CD14-positive monocyte (primary cell): ENCODE data around the gene TMEM239. TPM values are rescaled to one million over a fixed set of nuclear protein-coding genes. Genes with fewer than 3 reads are reported as not detected.

Experiments
- DNase-seq, 3 donors: peaks; one replicate each; pipeline ENCODE4 v3.0.0-alpha.2; 2011 to 2022
- H2AFZ ChIP-seq: 2 replicates; pipeline ENCODE4 v1.6.0; 2012; ENCODE audit warnings: mild to moderate bottlenecking, low read depth, low read length, inconsistent platforms; ENCODE audit not compliant: insufficient read depth, poor library complexity, severe bottlenecking
- H3K27ac ChIP-seq, 2 donors: 1 replicate in 1 of 2; 2 replicates in 1 of 2; pipeline ENCODE4 v1.5.1; 2012 to 2013; ENCODE audit warnings: low read length in 2 of 2, control low read depth in 1 of 2, inconsistent platforms in 1 of 2, low read depth in 1 of 2, mild to moderate bottlenecking in 1 of 2
- H3K27me3 ChIP-seq, 2 donors: one replicate each; pipeline versions ENCODE4 v1.6.0 to v1.6.1; 2011 to 2013; ENCODE audit warnings: low read length in 2 of 2; ENCODE audit not compliant: control insufficient read depth in 2 of 2, insufficient read depth in 2 of 2
- H3K36me3 ChIP-seq, 2 donors: replicated peaks in 1 of 2; 1 replicate in 1 of 2; 2 replicates in 1 of 2; pipeline versions ENCODE4 v1.5.1 to v1.6.1; 2012 to 2013; ENCODE audit warnings: low read length in 2 of 2, control low read depth in 1 of 2, inconsistent platforms in 1 of 2, mild to moderate bottlenecking in 1 of 2; ENCODE audit not compliant: insufficient read depth in 2 of 2, control insufficient read depth in 1 of 2
- H3K4me1 ChIP-seq, 2 donors: 1 replicate in 1 of 2; 2 replicates in 1 of 2; pipeline versions ENCODE4 v1.5.1 to v1.6.1; 2012 to 2013; ENCODE audit warnings: low read length in 2 of 2, control low read depth in 1 of 2, inconsistent platforms in 1 of 2, mild to moderate bottlenecking in 1 of 2, moderate library complexity in 1 of 2; ENCODE audit not compliant: insufficient read depth in 2 of 2, control insufficient read depth in 1 of 2
- H3K4me2 ChIP-seq: replicated peaks from 2 replicates; pipeline ENCODE3; 2012; ENCODE audit warnings: low read length, moderate library complexity, mild to moderate bottlenecking; ENCODE audit not compliant: poor library complexity, severe bottlenecking; ENCODE audit errors: extremely low read depth
- H3K4me3 ChIP-seq, 3 experiments: fragments of 200-600 bp in 1 of 3; sonication (generic) in 1 of 3; replicated peaks in 1 of 3; 1 replicate in 2 of 3; 2 replicates in 1 of 3; pipeline ENCODE4 v1.5.1; 2011 to 2013; ENCODE audit warnings: low read length in 3 of 3, mild to moderate bottlenecking in 3 of 3, control low read depth in 2 of 3, low read depth in 2 of 3, inconsistent platforms in 1 of 3, moderate library complexity in 1 of 3
- H3K79me2 ChIP-seq: 2 replicates; pipeline ENCODE4 v1.6.0; 2012; ENCODE audit warnings: mild to moderate bottlenecking, control low read depth, inconsistent platforms, low read length, moderate library complexity; ENCODE audit not compliant: insufficient read depth
- H3K9ac ChIP-seq: 2 replicates; pipeline ENCODE4 v1.6.0; 2017; ENCODE audit warnings: low read length, mild to moderate bottlenecking; ENCODE audit not compliant: insufficient read depth, poor library complexity, severe bottlenecking
- H3K9me3 ChIP-seq, 2 donors: replicated peaks in 1 of 2; 1 replicate in 1 of 2; 2 replicates in 1 of 2; pipeline versions ENCODE4 v1.5.1 to v1.6.1; 2012 to 2013; ENCODE audit warnings: low read length in 2 of 2, control low read depth in 1 of 2; ENCODE audit not compliant: control insufficient read depth in 1 of 2, insufficient read depth in 1 of 2
- H4K20me1 ChIP-seq: 2 replicates; pipeline ENCODE4 v1.6.0; 2012; ENCODE audit warnings: mild to moderate bottlenecking, low read length, control low read depth, moderate library complexity; ENCODE audit not compliant: insufficient read depth
- H3K27ac Mint-ChIP-seq, 7 donors: one replicate each; pipeline ENCODE4 v1.8.0; 2020; ENCODE audit warnings: mild to moderate bottlenecking in 7 of 7, mixed read lengths in 7 of 7, moderate library complexity in 6 of 7, inconsistent platforms in 2 of 7
- H3K27me3 Mint-ChIP-seq, 3 donors: one replicate each; pipeline ENCODE4 v1.8.0; 2021 to 2022; ENCODE audit warnings: low read depth in 3 of 3, mild to moderate bottlenecking in 3 of 3, mixed read lengths in 3 of 3, moderate library complexity in 3 of 3, inconsistent platforms in 1 of 3
- H3K36me3 Mint-ChIP-seq, 2 donors: one replicate each; pipeline ENCODE4 v1.8.0; 2020; ENCODE audit warnings: mixed read lengths in 2 of 2, inconsistent platforms in 1 of 2, mild to moderate bottlenecking in 1 of 2
- H3K4me1 Mint-ChIP-seq: one replicate; pipeline ENCODE4 v1.8.0; 2020; ENCODE audit warnings: mild to moderate bottlenecking, mixed read lengths
- H3K4me3 Mint-ChIP-seq, 2 donors: one replicate each; pipeline ENCODE4 v1.8.0; 2020; ENCODE audit warnings: mild to moderate bottlenecking in 2 of 2, mixed read lengths in 2 of 2, moderate library complexity in 1 of 2
- H3K9me3 Mint-ChIP-seq, 7 donors: one replicate each; pipeline ENCODE4 v1.8.0; 2020 to 2022; ENCODE audit warnings: mixed read lengths in 7 of 7, mild to moderate bottlenecking in 6 of 7, moderate library complexity in 6 of 7, inconsistent platforms in 2 of 7
- WGBS: methylation state at CpG from one replicate; pipeline ENCODE4 v1.1.5; 2013; ENCODE audit warnings: missing lambda C conversion rate; ENCODE audit not compliant: insufficient coverage; 5-methylcytosine and 5-hydroxymethylcytosine counted together
- intact Hi-C, 2 donors: fragments of 100-400 bp; cut with micrococcal nuclease; formaldehyde crosslinking; loops; one replicate each; pipeline versions ENCODE4 v1.15.0 to v1.15.1; 2023
- polyA plus RNA-seq, 3 donors: library from polyadenylated mRNA; depleted of rRNA in 1 of 3; unstranded in 2 of 3; stranded (reverse) in 1 of 3; fragments of 300-500 nt in 2 of 3; fragments of >200 nt in 1 of 3; fragmentation: Illumina TruSeq in 2 of 3; gene quantifications; 1 replicate in 2 of 3; 2 replicates in 1 of 3; pipeline ENCODE4 v1.2.3, GENCODE V29; 2012 to 2021
- TF ChIP-seq, protein P1 (sequence below): fragments of 200-600 bp; IDR thresholded peaks from one replicate; pipeline ENCODE4 v1.8.0; 2022; ENCODE audit warnings: antibody characterized with exemption, mild to moderate bottlenecking

Gene TMEM239
- polyA plus RNA-seq, 3 donors: not detected

DNA sequence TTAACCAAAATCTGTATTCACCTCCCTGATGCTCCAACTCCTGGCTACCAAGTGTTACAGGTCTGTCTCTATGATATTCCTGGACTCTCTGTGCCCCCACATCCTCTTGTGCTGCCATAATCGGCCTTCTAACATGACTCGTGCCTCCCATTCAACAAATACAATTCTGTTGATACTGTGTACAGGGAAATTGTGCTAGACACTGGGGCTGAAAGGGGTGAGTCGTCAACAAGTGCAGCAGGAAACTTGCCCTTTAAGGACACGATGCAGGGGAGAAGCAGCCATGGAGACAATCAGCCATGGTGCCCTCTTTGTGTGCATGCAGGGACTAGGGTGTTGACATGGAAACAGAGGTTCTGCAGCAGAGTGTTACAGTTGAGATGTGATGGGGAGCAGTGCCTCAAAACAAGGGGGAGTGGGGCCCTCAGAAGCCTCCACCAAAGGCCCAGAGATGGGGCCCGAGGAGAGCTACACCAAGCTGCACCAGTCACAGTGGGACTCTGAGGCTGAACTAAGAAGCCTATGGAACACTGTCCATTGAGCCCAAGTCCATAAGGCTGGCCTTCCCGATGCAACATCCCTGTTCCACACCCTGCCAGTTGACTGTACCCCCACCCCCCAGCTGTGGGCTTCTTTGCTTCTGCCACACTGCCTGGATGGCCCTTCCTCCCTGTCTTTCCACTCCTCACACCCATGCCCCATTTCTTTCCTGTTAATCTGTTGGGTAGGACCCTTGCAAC is 21.2 kb downstream of the TMEM239 start:
- H3K4me3 ChIP-seq: no peak overlapping the region
- no peaks in the 10 kb centered on the region for H3K9me3 Mint-ChIP-seq
- H4K20me1 ChIP-seq: no peaks in the 10 kb centered on the region
- H3K27ac Mint-ChIP-seq: no peak overlapping the region
- peaks cover 27% of the 10 kb centered on the region for H3K4me1 Mint-ChIP-seq
- intact Hi-C loops: no loop called here
- DNase-seq: no peak
- H3K9me3 ChIP-seq: no peaks in the 10 kb centered on the region
- H3K36me3 ChIP-seq: peaks cover 0 to 20% of the 10 kb centered on the region in 2 donors
- peaks cover 21 to 31% of the 10 kb centered on the region in 2 donors for H3K4me1 ChIP-seq
- peaks cover 16% of the 10 kb centered on the region for H3K79me2 ChIP-seq
- no peak overlapping the region for H2AFZ ChIP-seq
- H3K27me3 Mint-ChIP-seq: peaks cover 0 to 4% (median 3%) of the 10 kb centered on the region in 3 donors
- no peak overlapping the region for H3K4me2 ChIP-seq
- 94% methylated on average over 4 of the region's 6 CpGs for WGBS
- peaks cover 17 to 28% of the 10 kb centered on the region in 2 donors for H3K36me3 Mint-ChIP-seq
- H3K4me3 Mint-ChIP-seq: no peak overlapping the region
- no peak overlapping the region for H3K27ac ChIP-seq
- H3K27me3 ChIP-seq: no peaks in the 10 kb centered on the region
- TF ChIP-seq, protein P1, sequence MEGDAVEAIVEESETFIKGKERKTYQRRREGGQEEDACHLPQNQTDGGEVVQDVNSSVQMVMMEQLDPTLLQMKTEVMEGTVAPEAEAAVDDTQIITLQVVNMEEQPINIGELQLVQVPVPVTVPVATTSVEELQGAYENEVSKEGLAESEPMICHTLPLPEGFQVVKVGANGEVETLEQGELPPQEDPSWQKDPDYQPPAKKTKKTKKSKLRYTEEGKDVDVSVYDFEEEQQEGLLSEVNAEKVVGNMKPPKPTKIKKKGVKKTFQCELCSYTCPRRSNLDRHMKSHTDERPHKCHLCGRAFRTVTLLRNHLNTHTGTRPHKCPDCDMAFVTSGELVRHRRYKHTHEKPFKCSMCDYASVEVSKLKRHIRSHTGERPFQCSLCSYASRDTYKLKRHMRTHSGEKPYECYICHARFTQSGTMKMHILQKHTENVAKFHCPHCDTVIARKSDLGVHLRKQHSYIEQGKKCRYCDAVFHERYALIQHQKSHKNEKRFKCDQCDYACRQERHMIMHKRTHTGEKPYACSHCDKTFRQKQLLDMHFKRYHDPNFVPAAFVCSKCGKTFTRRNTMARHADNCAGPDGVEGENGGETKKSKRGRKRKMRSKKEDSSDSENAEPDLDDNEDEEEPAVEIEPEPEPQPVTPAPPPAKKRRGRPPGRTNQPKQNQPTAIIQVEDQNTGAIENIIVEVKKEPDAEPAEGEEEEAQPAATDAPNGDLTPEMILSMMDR: no peak
- no peak overlapping the region for H3K9ac ChIP-seq

DNA sequence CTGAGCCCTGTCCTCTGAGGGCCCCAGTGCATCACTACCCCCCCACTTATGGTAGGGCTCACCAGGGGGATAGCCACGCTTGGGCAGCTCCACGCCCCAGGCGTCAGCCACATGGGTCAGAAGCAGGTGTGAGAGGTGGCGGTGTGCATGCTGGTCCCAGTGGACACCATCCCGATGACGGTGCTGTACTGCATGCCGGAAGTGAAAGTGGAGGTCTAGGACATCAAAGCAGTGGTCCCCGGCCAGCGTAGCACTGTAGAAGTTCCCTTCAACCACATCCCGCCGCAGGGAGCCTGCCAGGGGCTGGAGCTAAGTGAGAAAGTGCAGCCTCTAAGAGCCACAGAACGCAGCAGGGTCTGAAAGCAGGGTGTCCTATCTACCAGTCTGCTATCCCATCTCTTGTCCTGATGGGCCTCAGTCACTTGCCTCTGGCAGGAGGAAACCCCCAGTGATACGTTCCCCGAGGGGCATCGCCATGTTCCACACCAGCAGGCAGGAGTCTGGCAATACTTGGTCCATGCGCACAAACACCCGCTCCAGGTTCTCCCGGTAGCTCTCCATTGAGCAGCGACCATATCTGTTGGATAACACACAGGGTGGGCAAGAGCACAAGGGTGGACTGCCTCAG is 22.1 kb downstream of the TMEM239 start:
- Mint-ChIP-seq H3K27ac (peak overlapping the region in 2 of 7 donors; percentile 26 to 49), H3K9me3 (no peaks in the 10 kb centered on the region), H3K4me3 (no peak overlapping the region), H3K36me3 (peaks cover 17 to 29% of the 10 kb centered on the region in 2 donors), H3K4me1 (peaks cover 28% of the 10 kb centered on the region), H3K27me3 (peaks cover 0 to 4% (median 3%) of the 10 kb centered on the region in 3 donors)
- DNase-seq: no peak
- H3K79me2 ChIP-seq: peaks cover 16% of the 10 kb centered on the region
- no peaks in the 10 kb centered on the region for H3K27me3 ChIP-seq
- no peak overlapping the region for H3K4me2 ChIP-seq
- H3K9ac ChIP-seq: no peak overlapping the region
- TF ChIP-seq, protein P1: no peak
- no peak overlapping the region for H2AFZ ChIP-seq
- H3K4me1 ChIP-seq: peaks cover 17 to 27% of the 10 kb centered on the region in 2 donors
- H3K9me3 ChIP-seq: no peaks in the 10 kb centered on the region
- WGBS: 95% methylated on average over 14 of the region's 19 CpGs
- peaks cover 0 to 26% of the 10 kb centered on the region in 2 donors for H3K36me3 ChIP-seq
- intact Hi-C loops: no loop called here
- peaks cover 3% of the 10 kb centered on the region for H4K20me1 ChIP-seq
- H3K27ac ChIP-seq: no peak overlapping the region
- H3K4me3 ChIP-seq: no peak overlapping the region
